ENCODE measurements around the gene GLB1L2.

GLB1L2 gene

DNA sequence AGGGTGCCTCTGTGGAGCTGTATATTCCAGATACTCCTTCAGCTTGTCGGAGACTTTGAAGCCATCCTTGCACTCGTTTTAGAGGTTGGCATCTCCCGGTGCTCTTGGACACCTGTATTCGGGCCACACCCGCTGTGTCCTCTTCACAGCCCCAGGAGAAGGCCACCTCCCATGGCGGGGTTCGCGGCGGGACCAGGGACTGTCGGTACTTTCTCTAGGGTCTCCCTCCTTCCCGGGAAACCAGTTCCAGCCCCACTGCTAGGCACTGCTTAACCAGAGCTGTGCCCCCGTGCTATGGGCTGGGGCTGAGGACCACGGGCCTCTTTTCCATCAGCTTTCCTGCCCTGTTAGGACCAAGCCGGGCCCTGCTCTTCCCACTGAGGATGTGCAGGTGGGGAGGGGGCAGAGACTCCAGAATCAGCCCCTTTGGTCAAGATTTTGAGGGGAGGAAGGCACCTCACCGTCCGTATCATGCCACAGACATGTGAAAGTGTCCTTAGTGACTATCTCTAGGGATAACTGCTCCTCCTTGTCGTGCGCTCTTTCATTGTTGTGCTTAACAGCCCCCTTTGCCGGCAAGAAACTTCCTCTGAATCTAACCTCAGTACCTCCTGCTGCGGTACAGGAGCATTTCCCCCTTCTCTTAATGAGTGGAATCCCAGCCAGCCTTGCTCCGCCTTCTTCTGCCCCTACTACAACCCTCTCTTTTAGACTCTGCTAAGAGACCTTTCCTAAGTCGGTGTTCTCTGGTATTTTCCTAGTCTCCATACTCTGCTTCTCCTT is 81.4 kb downstream of the GLB1L2 start:
- DNase-seq (ENCODE audit: insufficient read length) (no peak), FAIRE-seq (no peak)
- TF ChIP-seq POLR2AphosphoS5 (IDR thresholded peaks at IDR 0.05; ENCODE audit: low read depth, low read length), result no peak
- TF ChIP-seq TAF1 (IDR thresholded peaks at IDR 0.05; ENCODE audit: borderline replicate concordance, low read depth, low read length), result no peak
- TF ChIP-seq POLR2A (IDR thresholded peaks at IDR 0.05; ENCODE audit: low read depth, low read length), result no peak

DNA sequence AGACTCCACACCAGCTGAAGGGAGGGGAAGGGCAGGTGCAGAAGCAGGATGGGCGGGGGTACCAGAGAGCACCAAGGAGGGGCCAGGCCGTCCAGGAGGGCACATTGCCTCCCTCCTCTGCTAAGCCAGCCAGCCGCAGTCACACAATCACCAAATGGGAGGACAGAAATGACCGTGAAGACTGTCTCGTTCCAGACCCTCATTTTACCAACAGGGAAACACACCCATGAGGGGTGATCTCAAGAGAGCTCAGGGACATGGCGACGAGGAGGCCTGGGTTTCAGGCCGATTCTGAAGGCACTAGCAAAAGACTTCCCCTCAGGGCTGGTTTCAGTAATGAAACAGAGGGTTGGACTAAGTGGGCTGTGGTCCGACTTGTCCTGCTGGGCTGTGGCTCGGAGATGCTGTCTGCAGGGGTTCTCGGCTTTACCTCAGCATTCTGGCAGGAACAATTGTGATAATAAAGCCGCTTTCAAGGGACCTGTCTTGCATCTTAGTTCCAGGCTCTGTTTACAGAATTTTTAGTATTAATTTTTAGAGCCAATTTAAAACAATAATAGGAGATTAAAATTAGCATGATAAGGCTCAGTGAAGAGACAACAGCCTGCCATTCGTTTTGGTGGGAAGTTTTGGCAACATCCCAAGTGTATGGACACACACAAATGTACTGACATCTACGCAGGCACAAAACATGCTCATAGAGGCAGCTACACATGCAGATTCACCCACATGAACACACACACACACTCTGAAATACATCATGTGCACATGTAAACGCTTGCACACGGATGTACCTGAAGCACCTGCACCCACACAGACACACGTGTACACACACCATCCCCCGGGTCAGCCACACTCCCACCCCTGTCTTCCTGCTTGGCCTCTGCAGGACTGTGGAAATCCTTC is 82.3 kb downstream of the GLB1L2 start:
- no peak for DNase-seq (ENCODE audit: insufficient read length)

DNA sequence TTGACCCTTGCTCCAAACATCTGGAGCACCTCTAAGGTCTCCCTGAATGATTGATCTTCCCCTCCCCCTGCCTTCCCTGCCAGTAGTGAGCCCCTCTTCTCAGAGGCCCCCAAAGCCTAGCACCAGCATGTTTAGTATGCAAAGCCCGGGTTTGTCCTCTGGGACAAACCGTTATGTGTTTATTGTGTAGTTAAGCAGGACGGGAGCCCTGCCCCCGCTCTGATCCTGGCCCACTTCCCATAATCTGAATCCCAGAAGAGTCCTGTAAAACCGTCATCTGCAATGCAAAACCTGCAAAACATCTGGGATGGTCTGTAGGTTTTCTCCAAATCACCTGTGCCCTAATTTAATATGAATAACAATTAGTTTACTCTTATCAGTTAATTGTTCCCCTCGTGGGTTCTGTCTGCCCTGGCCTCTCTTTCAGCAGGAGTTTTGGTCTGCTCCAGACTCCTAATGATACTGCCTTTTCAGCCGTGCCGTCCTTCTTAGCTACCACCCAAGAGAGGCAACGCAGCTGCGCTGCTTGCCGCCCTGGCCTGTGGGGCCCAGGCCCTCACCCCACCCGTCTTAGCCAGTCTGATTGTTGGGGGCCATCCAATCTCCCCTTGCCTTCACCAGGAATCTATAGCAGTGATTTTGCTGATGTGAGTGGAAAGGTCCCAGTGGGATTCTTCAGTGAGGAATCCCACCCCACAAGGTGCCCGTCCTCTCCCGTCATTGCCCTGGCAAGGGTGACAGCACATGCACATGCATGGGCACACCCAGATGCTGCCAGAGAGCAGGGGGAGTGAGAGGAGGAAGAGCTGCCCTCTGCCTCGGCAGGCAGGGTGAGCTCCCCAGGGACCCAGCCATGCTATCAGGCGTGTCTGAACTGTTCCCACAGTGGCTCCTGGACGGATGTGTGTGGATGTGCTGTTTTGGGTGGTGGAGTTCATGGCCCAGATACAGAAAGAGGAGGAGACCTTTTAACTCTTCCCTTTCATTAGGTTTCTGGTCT is 83.3 kb downstream of the GLB1L2 start:
- no peak for TF ChIP-seq POLR2AphosphoS5 (IDR thresholded peaks at IDR 0.05; ENCODE audit: low read depth, low read length)
- FAIRE-seq (no peak), DNase-seq (ENCODE audit: insufficient read length) (no peak)

More for the DNA sequence above, 82.3 kb downstream of the GLB1L2 start:
- TF ChIP-seq TAF1 (IDR thresholded peaks at IDR 0.05; ENCODE audit: borderline replicate concordance, low read depth, low read length) (no peak), POLR2AphosphoS5 (IDR thresholded peaks at IDR 0.05; ENCODE audit: low read depth, low read length) (no peak), POLR2A (IDR thresholded peaks at IDR 0.05; ENCODE audit: low read depth, low read length) (no peak)
- FAIRE-seq, result no peak

DNA sequence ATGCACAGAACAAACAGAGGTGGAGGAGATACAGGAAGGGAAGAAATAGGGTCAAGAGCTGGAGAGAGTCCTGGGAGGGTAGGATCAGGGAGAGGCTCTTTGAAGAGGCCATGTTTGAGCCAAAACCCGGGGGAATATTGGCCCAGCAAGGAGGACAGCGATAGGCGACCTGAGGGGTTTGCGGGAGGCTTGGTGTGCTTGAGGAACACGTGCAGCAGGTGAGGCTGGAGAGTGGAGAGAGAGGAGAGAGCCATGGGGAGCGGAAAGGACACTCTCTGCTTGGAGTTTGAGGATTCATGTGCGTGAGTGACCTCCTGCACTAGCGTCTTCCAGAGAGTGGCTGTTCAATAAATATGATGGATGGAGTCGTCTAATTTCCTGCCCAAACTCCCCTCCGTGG is 84.9 kb downstream of the GLB1L2 start:
- no peak for FAIRE-seq
- TF ChIP-seq POLR2A (IDR thresholded peaks at IDR 0.05; ENCODE audit: low read depth, low read length) (no peak), TAF1 (IDR thresholded peaks at IDR 0.05; ENCODE audit: borderline replicate concordance, low read depth, low read length) (no peak), POLR2AphosphoS5 (IDR thresholded peaks at IDR 0.05; ENCODE audit: low read depth, low read length) (no peak)
- no peak for DNase-seq (ENCODE audit: insufficient read length)

DNA sequence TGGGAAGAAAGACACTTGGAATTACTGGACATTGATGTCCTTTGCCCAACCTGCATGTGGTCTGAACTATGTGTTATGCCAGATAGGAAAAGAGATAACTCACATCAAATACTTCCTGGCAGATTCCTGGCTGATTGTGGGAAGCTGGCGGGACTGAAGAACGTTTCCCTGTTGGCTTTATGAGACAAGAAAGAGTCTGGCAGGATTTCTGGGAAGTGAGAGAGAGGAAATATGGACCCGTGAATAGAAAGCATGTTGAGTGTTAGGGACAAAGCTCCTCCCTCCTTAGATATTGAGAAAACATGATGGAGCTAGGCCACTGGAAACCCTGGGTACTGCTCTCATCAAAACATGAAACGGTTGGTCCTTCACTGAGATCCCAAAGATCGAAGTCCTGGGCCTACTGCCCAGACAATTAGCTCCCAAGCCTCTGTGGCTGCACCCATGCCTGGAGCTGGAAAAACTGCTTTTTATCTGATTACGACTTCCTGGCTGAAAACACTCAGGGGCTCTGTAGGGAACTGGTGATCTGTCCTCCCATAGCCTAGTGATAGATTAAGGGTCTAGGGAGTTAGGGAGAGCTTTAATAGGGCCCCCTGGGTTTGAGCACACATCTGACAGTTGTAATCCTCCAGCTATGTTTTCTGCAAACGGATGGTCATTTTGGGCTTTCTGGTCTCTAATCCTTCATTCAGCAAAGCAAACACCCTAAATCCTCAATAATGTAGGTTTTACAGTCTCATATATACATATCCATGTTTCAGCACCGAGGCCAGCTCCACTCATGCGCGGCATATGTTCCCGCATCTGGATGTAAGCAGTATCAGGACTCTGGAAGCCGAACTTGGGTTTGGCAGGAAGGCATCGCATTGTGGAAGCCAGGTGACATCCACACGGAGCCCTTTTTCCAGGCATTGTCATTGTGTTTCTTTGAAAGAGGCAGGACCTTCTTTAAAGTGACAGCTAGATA is 86.4 kb downstream of the GLB1L2 start:
- DNase-seq (ENCODE audit: insufficient read length) (no peak), FAIRE-seq (no peak)
- TF ChIP-seq POLR2A (IDR thresholded peaks at IDR 0.05; ENCODE audit: low read depth, low read length), result no peak
- TF ChIP-seq POLR2AphosphoS5 (IDR thresholded peaks at IDR 0.05; ENCODE audit: low read depth, low read length), result no peak
- no peak for TF ChIP-seq TAF1 (IDR thresholded peaks at IDR 0.05; ENCODE audit: borderline replicate concordance, low read depth, low read length)

DNA sequence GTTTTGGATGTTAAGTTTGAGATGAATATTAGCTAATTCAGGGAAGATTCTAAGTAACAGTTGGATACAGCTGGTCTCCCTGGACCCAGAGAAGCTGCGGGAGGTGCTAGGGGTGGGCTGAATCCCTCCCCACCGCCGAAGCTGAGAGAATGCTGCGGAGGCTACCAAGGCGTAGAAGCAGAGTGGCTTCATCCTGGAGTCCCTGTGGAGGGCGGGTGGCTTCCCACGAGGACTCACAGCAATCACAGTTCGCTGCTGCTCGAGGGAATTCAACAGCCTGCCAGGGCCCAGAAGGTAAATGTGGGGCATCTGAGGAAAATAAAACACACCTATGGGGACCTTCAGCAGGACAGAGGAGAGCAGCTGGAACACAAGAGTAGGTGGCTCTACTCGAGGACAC is 91.3 kb downstream of the GLB1L2 start:
- TF ChIP-seq POLR2A (IDR thresholded peaks at IDR 0.05; ENCODE audit: low read depth, low read length) (no peak), TAF1 (IDR thresholded peaks at IDR 0.05; ENCODE audit: borderline replicate concordance, low read depth, low read length) (no peak), POLR2AphosphoS5 (IDR thresholded peaks at IDR 0.05; ENCODE audit: low read depth, low read length) (no peak)
- DNase-seq (ENCODE audit: insufficient read length), result no peak

DNA sequence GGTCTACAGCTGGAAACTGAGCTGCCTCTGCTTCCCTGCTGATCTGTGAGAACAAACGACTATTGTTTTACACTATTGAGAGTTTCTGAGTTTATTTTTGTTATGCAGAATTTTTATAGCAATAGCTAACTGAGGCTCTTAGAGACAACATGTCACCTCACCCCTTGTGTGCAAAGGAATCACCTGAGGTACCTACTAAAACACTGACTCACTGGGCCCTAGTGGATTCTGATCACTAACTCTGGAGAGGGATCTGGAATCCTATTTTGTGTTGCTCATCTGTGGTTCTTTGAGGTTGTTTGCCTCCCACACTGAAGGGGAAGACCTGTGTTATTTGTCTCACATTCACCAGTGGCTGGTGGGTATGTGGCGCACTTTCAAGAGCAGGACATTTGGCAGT is 93.6 kb downstream of the GLB1L2 start:
- TF ChIP-seq POLR2AphosphoS5 (IDR thresholded peaks at IDR 0.05; ENCODE audit: low read depth, low read length), result no peak
- TF ChIP-seq TAF1 (IDR thresholded peaks at IDR 0.05; ENCODE audit: borderline replicate concordance, low read depth, low read length), result no peak
- FAIRE-seq, result no peak
- DNase-seq (ENCODE audit: insufficient read length), result no peak

More for the DNA sequence above, 91.3 kb downstream of the GLB1L2 start:
- no peak for FAIRE-seq
